H1 (cell line): ENCODE measurements around the gene ZNF536. TPM values are rescaled to one million over a fixed set of nuclear protein-coding genes. Genes with fewer than 3 reads are reported as not detected.
A peak's percentile ranks its signal among the peaks of the same experiment; 100 is the strongest.

Experiments used
- CTCF ChIA-PET: fragments of 300-600 bp; sonication (Branson Sonifier 250); formaldehyde crosslinking; loops from one replicate; lab custom pipeline; 2021; ENCODE audit not compliant: partially characterized antibody; lab: Charles Lee
- POLR2A ChIA-PET: fragments of 300-600 bp; sonication (Branson Sonifier 250); formaldehyde crosslinking; loops from one replicate; lab custom pipeline; 2021; ENCODE audit warnings: inconsistent platforms; ENCODE audit not compliant: partially characterized antibody; lab: Charles Lee
- DNase-seq, 2 experiments: peaks; one replicate each; pipeline versions ENCODE4 v3.0.0 to v3.0.0-alpha.2; 2010 to 2022; ENCODE audit warnings: low spot score in 2 of 2, low read depth in 1 of 2, mixed read lengths in 1 of 2
- FAIRE-seq: peaks from 2 replicates; lab custom pipeline; 2011; peaks lifted over from hg19 to GRCh38; lab: Jason Lieb, UNC
- H2AFZ ChIP-seq: 2 replicates; pipeline ENCODE4 v1.8.1; 2012; ENCODE audit warnings: low read length, inconsistent platforms
- H2AK5ac ChIP-seq: 2 replicates; pipeline ENCODE4 v1.6.1; 2013; ENCODE audit warnings: low read depth, low read length
- H2BK120ac ChIP-seq: replicated peaks from 2 replicates; pipeline ENCODE3; 2013; ENCODE audit warnings: low read depth, low read length, inconsistent platforms
- H2BK12ac ChIP-seq: 2 replicates; pipeline ENCODE4 v1.6.1; 2013; ENCODE audit warnings: low read depth, low read length
- H2BK15ac ChIP-seq: 2 replicates; pipeline ENCODE4 v1.6.1; 2013; ENCODE audit warnings: low read length
- H2BK20ac ChIP-seq: 2 replicates; pipeline ENCODE4 v1.6.1; 2013; ENCODE audit warnings: low read length
- H2BK5ac ChIP-seq: 2 replicates; pipeline ENCODE4 v1.6.1; 2013; ENCODE audit warnings: low read depth, low read length
- H3K14ac ChIP-seq: 2 replicates; pipeline ENCODE4 v1.6.1; 2013; ENCODE audit warnings: inconsistent platforms; ENCODE audit not compliant: insufficient read length
- H3K18ac ChIP-seq: 2 replicates; pipeline ENCODE4 v1.6.1; 2013; ENCODE audit warnings: low read length; ENCODE audit errors: extremely low read depth
- H3K23ac ChIP-seq: 2 replicates; pipeline ENCODE4 v1.6.1; 2013; ENCODE audit warnings: inconsistent platforms; ENCODE audit not compliant: insufficient read length
- H3K23me2 ChIP-seq: 2 replicates; pipeline ENCODE4 v1.6.1; 2013; ENCODE audit warnings: low read depth, low read length
- H3K27ac ChIP-seq: 2 replicates; pipeline ENCODE4 v1.6.1; 2011; ENCODE audit warnings: low read depth, low read length, inconsistent platforms
- H3K27me3 ChIP-seq, 4 experiments: replicated peaks in 1 of 4; 1 replicate in 1 of 4; 2 replicates in 3 of 4; pipeline versions ENCODE4 v1.6.1 to v1.8.1; 2011 to 2013; ENCODE audit warnings: low read length in 3 of 4, mild to moderate bottlenecking in 3 of 4, inconsistent platforms in 2 of 4, mixed read lengths in 2 of 4, moderate library complexity in 1 of 4; ENCODE audit not compliant: control insufficient read depth in 3 of 4, insufficient read depth in 3 of 4; ENCODE audit errors: extremely low read depth in 1 of 4
- H3K36me3 ChIP-seq, 4 experiments: 2 replicates each; pipeline versions ENCODE4 v1.6.1 to v1.8.1; 2011 to 2013; ENCODE audit warnings: mild to moderate bottlenecking in 4 of 4, low read length in 3 of 4, moderate library complexity in 2 of 4, control low read depth in 1 of 4, inconsistent platforms in 1 of 4; ENCODE audit not compliant: insufficient read depth in 4 of 4, control insufficient read depth in 2 of 4
- H3K4ac ChIP-seq: replicated peaks from 2 replicates; pipeline ENCODE3; 2013; ENCODE audit warnings: low read length, low read depth, mixed read lengths, inconsistent platforms; ENCODE audit not compliant: insufficient read length
- H3K4me1 ChIP-seq, 4 experiments: replicated peaks in 1 of 4; 1 replicate in 1 of 4; 2 replicates in 3 of 4; pipeline versions ENCODE4 v1.6.1 to v1.8.1; 2011 to 2013; ENCODE audit warnings: low read length in 3 of 4, inconsistent platforms in 2 of 4, mixed read lengths in 1 of 4; ENCODE audit not compliant: insufficient read depth in 4 of 4, control insufficient read depth in 3 of 4
- H3K4me2 ChIP-seq, 2 experiments: 2 replicates each; pipeline versions ENCODE4 v1.6.1 to v1.8.1; 2011 to 2013; ENCODE audit warnings: low read depth in 2 of 2, low read length in 2 of 2, control low read depth in 1 of 2, inconsistent platforms in 1 of 2, mild to moderate bottlenecking in 1 of 2; ENCODE audit not compliant: insufficient read depth in 1 of 2
- H3K4me3 ChIP-seq, 4 experiments: fragments of 200-600, 300-600 bp in 1 of 4; sonication (generic), shearing (Covaris generic), sonication (Bioruptor Twin) in 1 of 4; 2 replicates each; pipeline versions ENCODE4 v1.5.1 to v1.8.1; 2011 to 2016; ENCODE audit warnings: low read length in 4 of 4, low read depth in 3 of 4, control low read depth in 2 of 4, inconsistent platforms in 2 of 4, mild to moderate bottlenecking in 2 of 4, mixed read lengths in 1 of 4, moderate library complexity in 1 of 4; ENCODE audit not compliant: insufficient read depth in 2 of 4; ENCODE audit errors: extremely low read depth in 1 of 4
- H3K56ac ChIP-seq: replicated peaks from 2 replicates; pipeline ENCODE3; 2013; ENCODE audit warnings: low read depth, mild to moderate bottlenecking, mixed read lengths, low read length, inconsistent platforms; ENCODE audit not compliant: insufficient read length
- H3K79me1 ChIP-seq: 2 replicates; pipeline ENCODE4 v1.6.1; 2013; ENCODE audit warnings: low read depth, low read length, control low read depth
- H3K79me2 ChIP-seq, 2 experiments: 2 replicates each; pipeline versions ENCODE4 v1.6.1 to v1.8.1; 2012 to 2013; ENCODE audit warnings: low read length in 2 of 2, mild to moderate bottlenecking in 2 of 2, inconsistent platforms in 1 of 2; ENCODE audit not compliant: insufficient read depth in 2 of 2, control insufficient read depth in 1 of 2
- H3K9ac ChIP-seq, 4 experiments: replicated peaks in 1 of 4; 1 replicate in 1 of 4; 2 replicates in 3 of 4; pipeline versions ENCODE4 v1.6.1 to v1.8.1; 2011 to 2013; ENCODE audit warnings: low read depth in 3 of 4, low read length in 3 of 4, control low read depth in 2 of 4, mild to moderate bottlenecking in 2 of 4, moderate library complexity in 2 of 4, inconsistent platforms in 1 of 4; ENCODE audit errors: extremely low read depth in 1 of 4
- H3K9me3 ChIP-seq, 2 experiments: 2 replicates each; pipeline versions ENCODE4 v1.6.1 to v1.8.1; 2012 to 2013; ENCODE audit warnings: mild to moderate bottlenecking in 2 of 2, moderate library complexity in 2 of 2, control low read depth in 1 of 2, inconsistent platforms in 1 of 2, low read depth in 1 of 2, low read length in 1 of 2, mixed read lengths in 1 of 2; ENCODE audit not compliant: insufficient read depth in 2 of 2
- H4K20me1 ChIP-seq, 2 experiments: replicated peaks in 1 of 2; 2 replicates each; pipeline versions ENCODE3 to v1.8.1; 2011 to 2013; ENCODE audit warnings: inconsistent platforms in 2 of 2, low read length in 2 of 2, mild to moderate bottlenecking in 1 of 2; ENCODE audit not compliant: insufficient read depth in 2 of 2, control insufficient read depth in 1 of 2
- H4K5ac ChIP-seq: 2 replicates; pipeline ENCODE4 v1.6.1; 2013; ENCODE audit warnings: low read length, low read depth, mixed read lengths, inconsistent platforms; ENCODE audit not compliant: insufficient read length
- H4K8ac ChIP-seq: 2 replicates; pipeline ENCODE4 v1.8.0; 2013; ENCODE audit warnings: mild to moderate bottlenecking, moderate library complexity, low read length, inconsistent platforms; ENCODE audit not compliant: insufficient read depth; ENCODE audit errors: extremely low read depth
- H4K91ac ChIP-seq: replicated peaks from 2 replicates; pipeline ENCODE3; 2013; ENCODE audit warnings: low read length, mixed read lengths, inconsistent platforms; ENCODE audit not compliant: insufficient read length
- BACH1 ChIP-seq: IDR thresholded peaks from 2 replicates; pipeline ENCODE4 v1.6.1; 2012; ENCODE audit warnings: low read length, improper control_type of control experiment
- CBX8 ChIP-seq: fragments of 300-800, 300-1000 bp; sonication (generic); IDR thresholded peaks from 2 replicates; pipeline ENCODE4 v1.7.1; 2016; ENCODE audit warnings: low read depth, low read length, borderline replicate concordance
- EGR1 ChIP-seq: IDR thresholded peaks from 2 replicates; pipeline ENCODE4 v1.6.1; 2011; ENCODE audit warnings: low read depth, low read length, borderline replicate concordance
- EP300 ChIP-seq, 2 experiments: IDR thresholded peaks; 1 replicate in 1 of 2; 2 replicates in 1 of 2; pipeline ENCODE4 v1.6.1; 2011 to 2012; ENCODE audit warnings: low read depth in 2 of 2, low read length in 2 of 2, mild to moderate bottlenecking in 2 of 2, borderline replicate concordance in 1 of 2, inconsistent platforms in 1 of 2, moderate library complexity in 1 of 2
- NANOG ChIP-seq: IDR thresholded peaks from 2 replicates; pipeline ENCODE4 v1.6.1; 2011; ENCODE audit warnings: low read length, low read depth, mild to moderate bottlenecking, inconsistent platforms; ENCODE audit not compliant: insufficient read depth, poor library complexity, severe bottlenecking
- POLR2A ChIP-seq, 2 experiments: IDR thresholded peaks; 1 replicate in 1 of 2; 2 replicates in 1 of 2; pipeline ENCODE4 v1.6.1; 2011; ENCODE audit warnings: low read depth in 2 of 2, low read length in 2 of 2, mild to moderate bottlenecking in 2 of 2; ENCODE audit errors: control extremely low read depth in 1 of 2
- POU5F1 ChIP-seq: IDR thresholded peaks from 2 replicates; pipeline ENCODE4 v1.6.1; 2011; ENCODE audit warnings: low read depth, mild to moderate bottlenecking, low read length, moderate library complexity
- RXRA ChIP-seq: IDR thresholded peaks from 2 replicates; pipeline ENCODE4 v1.6.1; 2011; ENCODE audit warnings: low read depth, mild to moderate bottlenecking, low read length, moderate library complexity; ENCODE audit not compliant: insufficient read depth
- SIN3A ChIP-seq, 2 experiments: IDR thresholded peaks in 1 of 2; conservative IDR thresholded peaks in 1 of 2; 2 replicates each; pipeline ENCODE4 v1.6.1; 2011 to 2012; ENCODE audit warnings: low read length in 2 of 2, improper control_type of control experiment in 1 of 2, low read depth in 1 of 2, mild to moderate bottlenecking in 1 of 2
- SP4 ChIP-seq: IDR thresholded peaks from 2 replicates; pipeline ENCODE4 v1.6.1; 2012; ENCODE audit warnings: low read length, inconsistent platforms
- YY1 ChIP-seq: IDR thresholded peaks from 2 replicates; pipeline ENCODE4 v1.6.1; 2011; ENCODE audit warnings: low read depth, mild to moderate bottlenecking, low read length
- WGBS, 2 experiments: shearing (Covaris generic) in 1 of 2; methylation state at CpG; one replicate each; pipeline versions ENCODE4 v1.1.6 to v1.1.7; 2013 to 2015; ENCODE audit warnings: low lambda C conversion rate in 2 of 2, mixed read lengths in 2 of 2, inconsistent platforms in 1 of 2, low coverage in 1 of 2, missing lambda C conversion rate in 1 of 2; ENCODE audit not compliant: insufficient replicate concordance in 2 of 2, insufficient coverage in 1 of 2, insufficient read length in 1 of 2; ENCODE audit errors: extremely low coverage in 1 of 2, missing lambda C conversion rate in 1 of 2; 5-methylcytosine and 5-hydroxymethylcytosine counted together
- polyA plus RNA-seq, 7 experiments: library from polyadenylated mRNA; depleted of rRNA in 3 of 7; stranded (reverse) in 5 of 7; unstranded in 2 of 7; fragments of >200 nt in 5 of 7; fragments of 200-250 nt in 2 of 7; gene quantifications; 1 replicate in 5 of 7; 2 replicates in 1 of 7; 4 replicates in 1 of 7; pipeline versions ENCODE4 v1.2.1 to v1.2.3, GENCODE V29; 2011 to 2013; ENCODE audit warnings: missing spikeins in 2 of 7, mixed read lengths in 2 of 7
- total RNA-seq: library from RNA; stranded (reverse); fragmentation: NEBNext Ultra II Directional; extraction: Animal tissue kit (Norgen Biotek cat#: 25700); gene quantifications from 2 replicates; pipeline ENCODE4 v1.2.1, GENCODE V29; 2021
- TF ChIP-seq, protein P1 (sequence below): IDR thresholded peaks from 2 replicates; pipeline ENCODE4 v1.6.1; 2012; ENCODE audit warnings: inconsistent platforms

ZNF536 gene
- total and polyA plus RNA-seq, 2 of the 8 experiments (the other 6 are each of a cell fraction or from before 2014, with no cell fraction given), result 0.09 to 0.11 TPM

DNA sequence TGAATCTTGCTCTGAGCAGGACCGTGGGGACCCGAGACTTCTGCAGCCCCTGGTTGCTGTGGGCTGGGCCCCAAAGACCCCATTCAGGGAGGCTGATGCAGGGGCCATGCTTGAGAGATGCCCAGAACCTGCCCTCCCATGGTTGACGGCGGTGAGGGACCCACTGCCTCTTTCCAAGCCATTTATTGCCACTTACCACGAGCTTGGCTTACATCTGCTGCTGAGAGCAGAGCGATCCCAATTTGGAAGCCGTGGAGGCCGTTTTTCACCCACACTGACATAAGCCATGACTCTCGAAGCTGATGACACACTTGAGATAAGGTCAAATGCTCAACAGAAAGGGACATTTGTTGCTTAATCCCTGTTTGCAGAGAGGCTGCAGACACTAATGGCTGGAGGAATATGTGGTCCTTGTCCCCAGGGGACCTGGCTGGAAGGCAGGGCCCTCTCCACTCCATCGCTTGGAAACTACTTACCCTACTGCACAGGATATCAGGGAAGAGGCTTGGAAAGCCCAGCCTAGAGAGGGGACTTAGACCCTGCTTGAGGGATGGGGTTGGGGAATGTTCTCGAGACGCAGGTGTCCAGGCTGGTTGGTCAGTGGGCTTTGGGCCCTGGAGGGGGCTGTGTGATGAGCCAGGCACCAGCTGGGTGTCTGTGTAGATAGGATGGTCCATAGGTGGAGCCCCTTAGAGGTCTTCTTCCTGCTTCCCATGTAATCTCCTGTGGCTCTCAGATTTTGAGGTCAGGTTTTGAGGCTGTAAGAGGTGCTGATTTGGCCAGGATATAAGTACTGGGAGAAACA lies 15.3 kb downstream of the ZNF536 start:
- 90% methylated on average over 12 of the region's 12 CpGs; no CpG with 5 or more reads in 1 of the 2 experiments for WGBS, 2 experiments
- FAIRE-seq, result no peak
- no peak for TF ChIP-seq CBX8
- TF ChIP-seq POU5F1, result no peak
- no peak for TF ChIP-seq BACH1
- TF ChIP-seq EGR1, result no peak
- no peak for TF ChIP-seq NANOG
- TF ChIP-seq YY1, result no peak
- no peak for TF ChIP-seq SIN3A (conservative IDR thresholded peaks at IDR 0.05 in 1 of 2, IDR thresholded peaks at IDR 0.05 in 1 of 2; ENCODE audit: low read depth in 1 of 2, low read length in 2 of 2)
- TF ChIP-seq RXRA, result no peak
- no peak for TF ChIP-seq SP4
- no peak for TF ChIP-seq POLR2A (IDR thresholded peaks at IDR 0.05; ENCODE audit: control extremely low read depth in 1 of 2, low read depth in 2 of 2, low read length in 2 of 2)
- no peak for TF ChIP-seq EP300 (IDR thresholded peaks at IDR 0.05; ENCODE audit: borderline replicate concordance in 1 of 2, low read depth in 2 of 2, low read length in 2 of 2)
- TF ChIP-seq, protein P1, sequence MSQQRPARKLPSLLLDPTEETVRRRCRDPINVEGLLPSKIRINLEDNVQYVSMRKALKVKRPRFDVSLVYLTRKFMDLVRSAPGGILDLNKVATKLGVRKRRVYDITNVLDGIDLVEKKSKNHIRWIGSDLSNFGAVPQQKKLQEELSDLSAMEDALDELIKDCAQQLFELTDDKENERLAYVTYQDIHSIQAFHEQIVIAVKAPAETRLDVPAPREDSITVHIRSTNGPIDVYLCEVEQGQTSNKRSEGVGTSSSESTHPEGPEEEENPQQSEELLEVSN, result no peak

More for the DNA sequence above, 15.3 kb downstream of the ZNF536 start:
- H4K8ac ChIP-seq, result peak overlapping the region; percentile 72; the same call in 1 of the 2 replicates
- no peak overlapping the region for H2BK120ac ChIP-seq
- H2BK5ac ChIP-seq, result no peak overlapping the region
- H2AFZ ChIP-seq, result no peak overlapping the region
- H3K9me3 ChIP-seq, result no peaks in the 10 kb centered on the region
- H2BK12ac ChIP-seq, result no peak overlapping the region
- H4K91ac ChIP-seq, result no peak overlapping the region
- peaks cover 0 to 7% (median 1%) of the 10 kb centered on the region in 4 experiments; a peak in 3 of 7 replicates for H3K4me1 ChIP-seq
- no peak overlapping the region for H3K4ac ChIP-seq
- ChIA-PET CTCF (no interaction called here), POLR2A (no interaction called here)
- H3K18ac ChIP-seq, result no peak overlapping the region
- peaks cover 0 to 2% of the 10 kb centered on the region in 2 experiments for H4K20me1 ChIP-seq
- H4K5ac ChIP-seq, result no peak overlapping the region
- no peaks in the 10 kb centered on the region for H3K79me2 ChIP-seq
- H2BK15ac ChIP-seq, result no peak overlapping the region
- no peak overlapping the region for H3K23ac ChIP-seq
- peak in 1 of 2 experiments; percentile 28 for DNase-seq
- no peak overlapping the region for H2AK5ac ChIP-seq
- H3K23me2 ChIP-seq, result no peaks in the 10 kb centered on the region
- no peak overlapping the region for H3K4me3 ChIP-seq
- no peaks in the 10 kb centered on the region for H3K36me3 ChIP-seq
- H3K27me3 ChIP-seq, result peaks cover 0 to 5% (median 0%) of the 10 kb centered on the region in 4 experiments; a peak in 2 of 7 replicates
- H3K4me2 ChIP-seq, result no peak overlapping the region
- no peaks in the 10 kb centered on the region for H3K79me1 ChIP-seq
- H3K56ac ChIP-seq, result no peak overlapping the region
- no peak overlapping the region for H3K14ac ChIP-seq
- H3K27ac ChIP-seq, result no peak overlapping the region
- 0 out of 2 replicates have a peak overlapping the region, but pooled peaks have one; percentile 1 for H2BK20ac ChIP-seq
- no peak overlapping the region for H3K9ac ChIP-seq
